Measurements from ENCODE around the gene TMEM163.

The TMEM163 gene

DNA sequence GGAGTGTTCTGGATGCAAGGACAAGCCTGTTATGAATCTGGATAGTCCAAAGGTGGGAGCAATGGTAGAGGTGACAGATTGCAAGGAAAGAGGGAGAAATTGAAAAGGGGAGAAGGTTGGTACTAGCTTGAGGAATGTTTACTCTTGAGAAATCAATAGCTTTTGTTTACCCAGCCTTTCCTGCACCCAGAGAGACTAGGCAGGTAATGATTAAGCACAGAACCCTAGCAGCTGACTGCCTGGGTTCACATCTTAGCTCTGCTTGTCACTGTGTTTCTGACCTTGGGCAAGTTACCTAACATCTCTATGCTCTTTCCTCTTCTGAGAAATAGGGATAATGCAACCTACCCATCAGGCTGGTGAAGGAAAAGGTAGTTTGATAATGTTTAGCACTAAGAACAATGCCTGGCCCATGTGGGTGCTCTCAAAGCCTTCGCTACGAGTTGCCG lies 286.3 kb downstream of the TMEM163 start:
- FAIRE-seq, result no peak
- TF ChIP-seq SPI1 (IDR thresholded peaks at IDR 0.05; ENCODE audit: low read depth, low read length) (no peak), POLR2AphosphoS5 (IDR thresholded peaks at IDR 0.05; ENCODE audit: low read depth, low read length) (no peak), POU2F2 (IDR thresholded peaks at IDR 0.05; ENCODE audit: low read depth, low read length) (no peak), PAX5 (IDR thresholded peaks at IDR 0.05; ENCODE audit: insufficient read depth, low read length, severe bottlenecking) (no peak), TAF1 (IDR thresholded peaks at IDR 0.05; ENCODE audit: low read depth, low read length) (no peak), POLR2A (IDR thresholded peaks at IDR 0.05; ENCODE audit: low read depth, low read length) (no peak)

DNA sequence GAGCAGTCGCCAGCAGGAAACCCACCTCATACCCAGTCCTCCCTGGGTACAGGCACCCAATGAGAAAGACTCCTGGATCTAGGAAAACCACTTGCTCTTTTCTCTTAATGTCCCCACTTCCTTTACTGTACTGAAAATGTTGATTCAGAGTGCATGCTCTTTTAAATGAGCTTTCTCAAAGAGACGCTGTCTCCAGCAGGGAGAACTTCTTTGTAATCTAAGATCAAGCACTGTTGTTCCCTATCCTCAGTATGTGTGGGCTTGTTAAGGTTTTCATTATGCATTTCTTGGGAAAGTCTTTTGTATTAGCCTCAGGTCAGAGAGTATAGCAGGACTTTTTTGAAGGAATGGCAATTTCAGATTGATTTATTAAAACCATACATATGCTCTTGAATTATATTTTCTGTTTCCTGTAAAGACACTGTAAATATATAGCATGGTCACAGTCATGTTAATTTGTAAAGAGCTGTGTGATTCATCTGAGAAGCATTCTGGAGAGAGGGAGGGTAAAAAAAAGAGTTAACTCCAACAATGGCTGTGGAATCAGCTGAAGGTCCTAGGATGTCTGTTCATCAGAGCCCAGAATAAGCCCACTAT lies 286.9 kb downstream of the TMEM163 start:
- DNase-seq (ENCODE audit: insufficient read length, low spot score) (no peak), FAIRE-seq (no peak)
- TF ChIP-seq SPI1 (IDR thresholded peaks at IDR 0.05; ENCODE audit: low read depth, low read length), result no peak
- no peak for TF ChIP-seq POU2F2 (IDR thresholded peaks at IDR 0.05; ENCODE audit: low read depth, low read length)
- no peak for TF ChIP-seq TAF1 (IDR thresholded peaks at IDR 0.05; ENCODE audit: low read depth, low read length)
- no peak for TF ChIP-seq POLR2A (IDR thresholded peaks at IDR 0.05; ENCODE audit: low read depth, low read length)
- TF ChIP-seq POLR2AphosphoS5 (IDR thresholded peaks at IDR 0.05; ENCODE audit: low read depth, low read length), result no peak
- TF ChIP-seq PAX5 (IDR thresholded peaks at IDR 0.05; ENCODE audit: insufficient read depth, low read length, severe bottlenecking), result no peak

More for the DNA sequence above, 286.3 kb downstream of the TMEM163 start:
- DNase-seq (ENCODE audit: insufficient read length, low spot score), result no peak

GRCh38 chr2:134429886-134430285 lies 288.9 kb downstream of the TMEM163 start:
- TF ChIP-seq POLR2AphosphoS5 (IDR thresholded peaks at IDR 0.05; ENCODE audit: low read depth, low read length) (no peak), POLR2A (IDR thresholded peaks at IDR 0.05; ENCODE audit: low read depth, low read length) (no peak), PAX5 (IDR thresholded peaks at IDR 0.05; ENCODE audit: insufficient read depth, low read length, severe bottlenecking) (no peak), SPI1 (IDR thresholded peaks at IDR 0.05; ENCODE audit: low read depth, low read length) (no peak), TAF1 (IDR thresholded peaks at IDR 0.05; ENCODE audit: low read depth, low read length) (no peak), POU2F2 (IDR thresholded peaks at IDR 0.05; ENCODE audit: low read depth, low read length) (no peak)
- FAIRE-seq (no peak), DNase-seq (ENCODE audit: insufficient read length, low spot score) (no peak)

- no peak for TF ChIP-seq SPI1 (IDR thresholded peaks at IDR 0.05; ENCODE audit: low read depth, low read length)
- TF ChIP-seq POLR2AphosphoS5 (IDR thresholded peaks at IDR 0.05; ENCODE audit: low read depth, low read length), result no peak
- no peak for TF ChIP-seq POU2F2 (IDR thresholded peaks at IDR 0.05; ENCODE audit: low read depth, low read length)
- no peak for TF ChIP-seq TAF1 (IDR thresholded peaks at IDR 0.05; ENCODE audit: low read depth, low read length)
- TF ChIP-seq PAX5 (IDR thresholded peaks at IDR 0.05; ENCODE audit: insufficient read depth, low read length, severe bottlenecking), result no peak
- TF ChIP-seq POLR2A (IDR thresholded peaks at IDR 0.05; ENCODE audit: low read depth, low read length), result no peak
- DNase-seq (ENCODE audit: insufficient read length, low spot score), result no peak
- no peak for FAIRE-seq
Observed at GRCh38 chr2:134426721-134427120, 292.1 kb downstream of the TMEM163 start.

- DNase-seq (ENCODE audit: insufficient read length, low spot score), result no peak
Observed at GRCh38 chr2:134425724-134426496, 292.9 kb downstream of the TMEM163 start.

GRCh38 chr2:134421556-134422328 lies 297.1 kb downstream of the TMEM163 start:
- FAIRE-seq (no peak), DNase-seq (ENCODE audit: insufficient read length, low spot score) (no peak)
- TF ChIP-seq TAF1 (IDR thresholded peaks at IDR 0.05; ENCODE audit: low read depth, low read length) (no peak), POU2F2 (IDR thresholded peaks at IDR 0.05; ENCODE audit: low read depth, low read length) (no peak), POLR2AphosphoS5 (IDR thresholded peaks at IDR 0.05; ENCODE audit: low read depth, low read length) (no peak), POLR2A (IDR thresholded peaks at IDR 0.05; ENCODE audit: low read depth, low read length) (no peak), PAX5 (IDR thresholded peaks at IDR 0.05; ENCODE audit: insufficient read depth, low read length, severe bottlenecking) (no peak), SPI1 (IDR thresholded peaks at IDR 0.05; ENCODE audit: low read depth, low read length) (no peak)

More at GRCh38 chr2:134425724-134426496, 292.9 kb downstream of the TMEM163 start:
- no peak for TF ChIP-seq POLR2AphosphoS5 (IDR thresholded peaks at IDR 0.05; ENCODE audit: low read depth, low read length)
- no peak for TF ChIP-seq PAX5 (IDR thresholded peaks at IDR 0.05; ENCODE audit: insufficient read depth, low read length, severe bottlenecking)
- no peak for TF ChIP-seq TAF1 (IDR thresholded peaks at IDR 0.05; ENCODE audit: low read depth, low read length)
- no peak for FAIRE-seq

DNA sequence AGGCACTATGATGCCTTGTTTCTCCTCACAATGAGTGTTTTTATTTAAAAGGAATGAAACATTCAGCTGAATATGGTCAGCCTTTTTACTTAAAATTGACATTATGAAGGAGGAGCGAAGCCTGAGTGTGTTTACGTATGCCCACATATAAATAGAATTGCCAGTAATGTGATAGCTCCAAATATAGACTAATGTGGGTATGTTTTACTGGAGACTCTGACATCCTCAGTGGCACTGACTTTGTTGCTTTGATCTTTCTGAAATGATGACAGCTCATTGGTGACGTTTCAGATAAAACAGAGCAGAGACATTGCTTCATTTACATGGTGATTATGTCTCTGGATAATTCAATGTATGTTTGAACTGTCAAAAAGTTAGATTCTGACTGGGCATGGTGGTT lies 297.9 kb downstream of the TMEM163 start:
- DNase-seq (ENCODE audit: insufficient read length, low spot score) (no peak), FAIRE-seq (no peak)
- no peak for TF ChIP-seq TAF1 (IDR thresholded peaks at IDR 0.05; ENCODE audit: low read depth, low read length)
- no peak for TF ChIP-seq SPI1 (IDR thresholded peaks at IDR 0.05; ENCODE audit: low read depth, low read length)
- TF ChIP-seq PAX5 (IDR thresholded peaks at IDR 0.05; ENCODE audit: insufficient read depth, low read length, severe bottlenecking), result no peak
- TF ChIP-seq POLR2A (IDR thresholded peaks at IDR 0.05; ENCODE audit: low read depth, low read length), result no peak
- no peak for TF ChIP-seq POU2F2 (IDR thresholded peaks at IDR 0.05; ENCODE audit: low read depth, low read length)
- TF ChIP-seq POLR2AphosphoS5 (IDR thresholded peaks at IDR 0.05; ENCODE audit: low read depth, low read length), result no peak

GRCh38 chr2:134420259-134420658 lies 298.5 kb downstream of the TMEM163 start:
- FAIRE-seq (no peak), DNase-seq (ENCODE audit: insufficient read length, low spot score) (no peak)
- TF ChIP-seq POLR2A (IDR thresholded peaks at IDR 0.05; ENCODE audit: low read depth, low read length), result no peak
- TF ChIP-seq TAF1 (IDR thresholded peaks at IDR 0.05; ENCODE audit: low read depth, low read length), result no peak
- no peak for TF ChIP-seq PAX5 (IDR thresholded peaks at IDR 0.05; ENCODE audit: insufficient read depth, low read length, severe bottlenecking)
- TF ChIP-seq SPI1 (IDR thresholded peaks at IDR 0.05; ENCODE audit: low read depth, low read length), result no peak
- no peak for TF ChIP-seq POU2F2 (IDR thresholded peaks at IDR 0.05; ENCODE audit: low read depth, low read length)
- TF ChIP-seq POLR2AphosphoS5 (IDR thresholded peaks at IDR 0.05; ENCODE audit: low read depth, low read length), result no peak
